CD14-positive monocyte (primary cell): Measurements from ENCODE around the gene MYZAP. TPM values are rescaled to one million over a fixed set of nuclear protein-coding genes. Genes with fewer than 3 reads are reported as not detected.

Experiments used
- DNase-seq, 3 donors: peaks; one replicate each; pipeline ENCODE4 v3.0.0-alpha.2; 2011 to 2022
- H2AFZ ChIP-seq: 2 replicates; pipeline ENCODE4 v1.6.0; 2012; ENCODE audit warnings: mild to moderate bottlenecking, low read depth, low read length, inconsistent platforms; ENCODE audit not compliant: insufficient read depth, poor library complexity, severe bottlenecking
- H3K27ac ChIP-seq, 2 donors: 1 replicate in 1 of 2; 2 replicates in 1 of 2; pipeline ENCODE4 v1.5.1; 2012 to 2013; ENCODE audit warnings: low read length in 2 of 2, control low read depth in 1 of 2, inconsistent platforms in 1 of 2, low read depth in 1 of 2, mild to moderate bottlenecking in 1 of 2
- H3K27me3 ChIP-seq, 2 donors: one replicate each; pipeline versions ENCODE4 v1.6.0 to v1.6.1; 2011 to 2013; ENCODE audit warnings: low read length in 2 of 2; ENCODE audit not compliant: control insufficient read depth in 2 of 2, insufficient read depth in 2 of 2
- H3K36me3 ChIP-seq, 2 donors: replicated peaks in 1 of 2; 1 replicate in 1 of 2; 2 replicates in 1 of 2; pipeline versions ENCODE4 v1.5.1 to v1.6.1; 2012 to 2013; ENCODE audit warnings: low read length in 2 of 2, control low read depth in 1 of 2, inconsistent platforms in 1 of 2, mild to moderate bottlenecking in 1 of 2; ENCODE audit not compliant: insufficient read depth in 2 of 2, control insufficient read depth in 1 of 2
- H3K4me1 ChIP-seq, 2 donors: 1 replicate in 1 of 2; 2 replicates in 1 of 2; pipeline versions ENCODE4 v1.5.1 to v1.6.1; 2012 to 2013; ENCODE audit warnings: low read length in 2 of 2, control low read depth in 1 of 2, inconsistent platforms in 1 of 2, mild to moderate bottlenecking in 1 of 2, moderate library complexity in 1 of 2; ENCODE audit not compliant: insufficient read depth in 2 of 2, control insufficient read depth in 1 of 2
- H3K4me2 ChIP-seq: replicated peaks from 2 replicates; pipeline ENCODE3; 2012; ENCODE audit warnings: low read length, moderate library complexity, mild to moderate bottlenecking; ENCODE audit not compliant: poor library complexity, severe bottlenecking; ENCODE audit errors: extremely low read depth
- H3K4me3 ChIP-seq, 3 experiments: fragments of 200-600 bp in 1 of 3; sonication (generic) in 1 of 3; replicated peaks in 1 of 3; 1 replicate in 2 of 3; 2 replicates in 1 of 3; pipeline ENCODE4 v1.5.1; 2011 to 2013; ENCODE audit warnings: low read length in 3 of 3, mild to moderate bottlenecking in 3 of 3, control low read depth in 2 of 3, low read depth in 2 of 3, inconsistent platforms in 1 of 3, moderate library complexity in 1 of 3
- H3K79me2 ChIP-seq: 2 replicates; pipeline ENCODE4 v1.6.0; 2012; ENCODE audit warnings: mild to moderate bottlenecking, control low read depth, inconsistent platforms, low read length, moderate library complexity; ENCODE audit not compliant: insufficient read depth
- H3K9ac ChIP-seq: 2 replicates; pipeline ENCODE4 v1.6.0; 2017; ENCODE audit warnings: low read length, mild to moderate bottlenecking; ENCODE audit not compliant: insufficient read depth, poor library complexity, severe bottlenecking
- H3K9me3 ChIP-seq, 2 donors: replicated peaks in 1 of 2; 1 replicate in 1 of 2; 2 replicates in 1 of 2; pipeline versions ENCODE4 v1.5.1 to v1.6.1; 2012 to 2013; ENCODE audit warnings: low read length in 2 of 2, control low read depth in 1 of 2; ENCODE audit not compliant: control insufficient read depth in 1 of 2, insufficient read depth in 1 of 2
- H4K20me1 ChIP-seq: 2 replicates; pipeline ENCODE4 v1.6.0; 2012; ENCODE audit warnings: mild to moderate bottlenecking, low read length, control low read depth, moderate library complexity; ENCODE audit not compliant: insufficient read depth
- H3K27ac Mint-ChIP-seq, 7 donors: one replicate each; pipeline ENCODE4 v1.8.0; 2020; ENCODE audit warnings: mild to moderate bottlenecking in 7 of 7, mixed read lengths in 7 of 7, moderate library complexity in 6 of 7, inconsistent platforms in 2 of 7
- H3K27me3 Mint-ChIP-seq, 3 donors: one replicate each; pipeline ENCODE4 v1.8.0; 2021 to 2022; ENCODE audit warnings: low read depth in 3 of 3, mild to moderate bottlenecking in 3 of 3, mixed read lengths in 3 of 3, moderate library complexity in 3 of 3, inconsistent platforms in 1 of 3
- H3K36me3 Mint-ChIP-seq, 2 donors: one replicate each; pipeline ENCODE4 v1.8.0; 2020; ENCODE audit warnings: mixed read lengths in 2 of 2, inconsistent platforms in 1 of 2, mild to moderate bottlenecking in 1 of 2
- H3K4me1 Mint-ChIP-seq: one replicate; pipeline ENCODE4 v1.8.0; 2020; ENCODE audit warnings: mild to moderate bottlenecking, mixed read lengths
- H3K4me3 Mint-ChIP-seq, 2 donors: one replicate each; pipeline ENCODE4 v1.8.0; 2020; ENCODE audit warnings: mild to moderate bottlenecking in 2 of 2, mixed read lengths in 2 of 2, moderate library complexity in 1 of 2
- H3K9me3 Mint-ChIP-seq, 7 donors: one replicate each; pipeline ENCODE4 v1.8.0; 2020 to 2022; ENCODE audit warnings: mixed read lengths in 7 of 7, mild to moderate bottlenecking in 6 of 7, moderate library complexity in 6 of 7, inconsistent platforms in 2 of 7
- WGBS: methylation state at CpG from one replicate; pipeline ENCODE4 v1.1.5; 2013; ENCODE audit warnings: missing lambda C conversion rate; ENCODE audit not compliant: insufficient coverage; 5-methylcytosine and 5-hydroxymethylcytosine counted together
- intact Hi-C, 2 donors: fragments of 100-400 bp; cut with micrococcal nuclease; formaldehyde crosslinking; loops; one replicate each; pipeline versions ENCODE4 v1.15.0 to v1.15.1; 2023
- polyA plus RNA-seq, 3 donors: library from polyadenylated mRNA; depleted of rRNA in 1 of 3; unstranded in 2 of 3; stranded (reverse) in 1 of 3; fragments of 300-500 nt in 2 of 3; fragments of >200 nt in 1 of 3; fragmentation: Illumina TruSeq in 2 of 3; gene quantifications; 1 replicate in 2 of 3; 2 replicates in 1 of 3; pipeline ENCODE4 v1.2.3, GENCODE V29; 2012 to 2021
- TF ChIP-seq, protein P1 (sequence below): fragments of 200-600 bp; IDR thresholded peaks from one replicate; pipeline ENCODE4 v1.8.0; 2022; ENCODE audit warnings: antibody characterized with exemption, mild to moderate bottlenecking

The MYZAP gene
- polyA plus RNA-seq, 3 donors = 0.12 to 0.13 TPM; not detected in 1

DNA sequence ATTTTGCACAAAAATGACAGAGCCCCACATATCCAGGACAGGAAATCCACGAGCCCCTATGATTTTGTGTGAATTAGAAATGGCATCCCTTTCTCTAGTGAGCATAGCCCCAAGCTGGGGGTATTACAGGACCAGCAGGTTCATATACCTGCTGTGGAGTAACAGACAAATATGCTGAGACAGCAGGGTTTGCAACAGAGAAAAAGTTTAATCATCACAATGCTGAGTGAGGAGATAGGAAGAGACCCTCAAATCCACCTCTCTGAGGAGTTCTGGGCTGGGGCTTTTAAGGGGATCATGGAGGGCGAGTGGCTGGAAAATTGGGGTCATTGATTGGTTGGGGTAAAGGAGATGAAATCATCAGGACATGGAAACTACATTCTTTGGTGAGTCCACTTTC lies 8.4 kb upstream of the MYZAP start:
- H3K4me2 ChIP-seq = no peak overlapping the region
- Mint-ChIP-seq H3K4me3 (no peak overlapping the region), H3K27me3 (peaks cover 3 to 8% (median 6%) of the 10 kb centered on the region in 3 donors), H3K9me3 (peaks cover 8 to 24% (median 15%) of the 10 kb centered on the region in 7 donors), H3K4me1 (peaks cover 18% of the 10 kb centered on the region), H3K27ac (no peak overlapping the region), H3K36me3 (no peaks in the 10 kb centered on the region)
- TF ChIP-seq, protein P1, sequence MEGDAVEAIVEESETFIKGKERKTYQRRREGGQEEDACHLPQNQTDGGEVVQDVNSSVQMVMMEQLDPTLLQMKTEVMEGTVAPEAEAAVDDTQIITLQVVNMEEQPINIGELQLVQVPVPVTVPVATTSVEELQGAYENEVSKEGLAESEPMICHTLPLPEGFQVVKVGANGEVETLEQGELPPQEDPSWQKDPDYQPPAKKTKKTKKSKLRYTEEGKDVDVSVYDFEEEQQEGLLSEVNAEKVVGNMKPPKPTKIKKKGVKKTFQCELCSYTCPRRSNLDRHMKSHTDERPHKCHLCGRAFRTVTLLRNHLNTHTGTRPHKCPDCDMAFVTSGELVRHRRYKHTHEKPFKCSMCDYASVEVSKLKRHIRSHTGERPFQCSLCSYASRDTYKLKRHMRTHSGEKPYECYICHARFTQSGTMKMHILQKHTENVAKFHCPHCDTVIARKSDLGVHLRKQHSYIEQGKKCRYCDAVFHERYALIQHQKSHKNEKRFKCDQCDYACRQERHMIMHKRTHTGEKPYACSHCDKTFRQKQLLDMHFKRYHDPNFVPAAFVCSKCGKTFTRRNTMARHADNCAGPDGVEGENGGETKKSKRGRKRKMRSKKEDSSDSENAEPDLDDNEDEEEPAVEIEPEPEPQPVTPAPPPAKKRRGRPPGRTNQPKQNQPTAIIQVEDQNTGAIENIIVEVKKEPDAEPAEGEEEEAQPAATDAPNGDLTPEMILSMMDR = no peak
- no peaks in the 10 kb centered on the region for H3K79me2 ChIP-seq
- peaks cover 7 to 10% of the 10 kb centered on the region in 2 donors for H3K4me1 ChIP-seq
- no peak overlapping the region for H2AFZ ChIP-seq
- no peak for DNase-seq
- H3K9ac ChIP-seq = no peak overlapping the region
- H3K4me3 ChIP-seq = no peak overlapping the region
- H3K9me3 ChIP-seq = peaks cover 11 to 13% of the 10 kb centered on the region in 2 donors
- 100% methylated on average over 1 of the region's 2 CpGs for WGBS
- intact Hi-C loops = no loop called here
- no peaks in the 10 kb centered on the region for H3K27me3 ChIP-seq
- no peaks in the 10 kb centered on the region for H3K36me3 ChIP-seq
- no peak overlapping the region for H3K27ac ChIP-seq
- no peaks in the 10 kb centered on the region for H4K20me1 ChIP-seq

- H3K27me3 Mint-ChIP-seq = peaks cover 2 to 6% (median 5%) of the 10 kb centered on the region in 3 donors
These were observed 8.0 kb upstream of the MYZAP start for GRCh38 chr15:57583720-57584119.

More at GRCh38 chr15:57583720-57584119, 8.0 kb upstream of the MYZAP start:
- H3K36me3 ChIP-seq = no peaks in the 10 kb centered on the region
- peaks cover 8 to 24% (median 15%) of the 10 kb centered on the region in 7 donors for H3K9me3 Mint-ChIP-seq
- TF ChIP-seq, protein P1 = no peak
- no peak overlapping the region for H3K4me3 ChIP-seq
- H3K4me1 ChIP-seq = peaks cover 7 to 10% of the 10 kb centered on the region in 2 donors
- peaks cover 16% of the 10 kb centered on the region for H3K4me1 Mint-ChIP-seq
- WGBS = no CpG with 5 or more reads among the region's 3 CpGs
- no peak overlapping the region for H3K27ac Mint-ChIP-seq
- no peak overlapping the region for H3K4me3 Mint-ChIP-seq
- no peaks in the 10 kb centered on the region for H3K79me2 ChIP-seq
- H3K27me3 ChIP-seq = no peaks in the 10 kb centered on the region
- no peak overlapping the region for H3K27ac ChIP-seq
- no peak for DNase-seq
- H3K4me2 ChIP-seq = no peak overlapping the region
- H3K36me3 Mint-ChIP-seq = no peaks in the 10 kb centered on the region
- no peak overlapping the region for H3K9ac ChIP-seq
- intact Hi-C loops = no loop called here
- no peaks in the 10 kb centered on the region for H4K20me1 ChIP-seq
- H2AFZ ChIP-seq = no peak overlapping the region
- peaks cover 11 to 13% of the 10 kb centered on the region in 2 donors for H3K9me3 ChIP-seq
